ENCODE measurements around the gene FLCN.

Gene FLCN

GRCh38 chr17:17168401-17168800 lies 68.6 kb downstream of the FLCN start:
- DNase-seq (ENCODE audit: low read depth, low spot score) = no peak

GRCh38 chr17:17167986-17168385 lies 69.0 kb downstream of the FLCN start:
- DNase-seq (ENCODE audit: low read depth, low spot score) = no peak

GRCh38 chr17:17167356-17167755 lies 69.6 kb downstream of the FLCN start:
- no peak for DNase-seq (ENCODE audit: low read depth, low spot score)

- no peak for DNase-seq (ENCODE audit: low read depth, low spot score)
Observed at GRCh38 chr17:17166446-17166845, 70.5 kb downstream of the FLCN start.

- no peak for DNase-seq (ENCODE audit: low read depth, low spot score)
Observed at GRCh38 chr17:17165666-17166308, 71.2 kb downstream of the FLCN start.

- DNase-seq (ENCODE audit: low read depth, low spot score) = no peak
Observed at GRCh38 chr17:17164676-17165075, 72.3 kb downstream of the FLCN start.

GRCh38 chr17:17164156-17164555 lies 72.8 kb downstream of the FLCN start:
- no peak for DNase-seq (ENCODE audit: low read depth, low spot score)

All from brain pericyte (primary cell).